ENCODE measurements around the gene NAA20.

NAA20 gene

DNA sequence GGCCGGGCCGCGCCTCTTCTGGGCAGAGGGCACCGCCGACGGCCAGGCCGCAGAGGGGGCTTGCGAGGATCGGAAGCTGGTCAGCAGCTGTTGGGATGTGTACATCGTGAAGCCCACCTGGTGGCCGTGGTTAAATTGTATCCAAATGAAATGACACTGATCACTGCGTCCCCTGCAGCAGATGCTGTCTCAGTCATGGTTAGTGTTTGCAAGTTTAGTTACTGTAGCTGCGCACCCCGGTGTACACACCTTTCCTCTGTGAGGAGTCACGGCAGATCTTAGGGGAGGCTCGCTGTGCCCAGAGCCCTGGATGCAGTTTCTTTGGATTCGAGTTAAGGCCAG is 653 bp downstream of the NAA20 start:
- TF ChIP-seq, protein P1, sequence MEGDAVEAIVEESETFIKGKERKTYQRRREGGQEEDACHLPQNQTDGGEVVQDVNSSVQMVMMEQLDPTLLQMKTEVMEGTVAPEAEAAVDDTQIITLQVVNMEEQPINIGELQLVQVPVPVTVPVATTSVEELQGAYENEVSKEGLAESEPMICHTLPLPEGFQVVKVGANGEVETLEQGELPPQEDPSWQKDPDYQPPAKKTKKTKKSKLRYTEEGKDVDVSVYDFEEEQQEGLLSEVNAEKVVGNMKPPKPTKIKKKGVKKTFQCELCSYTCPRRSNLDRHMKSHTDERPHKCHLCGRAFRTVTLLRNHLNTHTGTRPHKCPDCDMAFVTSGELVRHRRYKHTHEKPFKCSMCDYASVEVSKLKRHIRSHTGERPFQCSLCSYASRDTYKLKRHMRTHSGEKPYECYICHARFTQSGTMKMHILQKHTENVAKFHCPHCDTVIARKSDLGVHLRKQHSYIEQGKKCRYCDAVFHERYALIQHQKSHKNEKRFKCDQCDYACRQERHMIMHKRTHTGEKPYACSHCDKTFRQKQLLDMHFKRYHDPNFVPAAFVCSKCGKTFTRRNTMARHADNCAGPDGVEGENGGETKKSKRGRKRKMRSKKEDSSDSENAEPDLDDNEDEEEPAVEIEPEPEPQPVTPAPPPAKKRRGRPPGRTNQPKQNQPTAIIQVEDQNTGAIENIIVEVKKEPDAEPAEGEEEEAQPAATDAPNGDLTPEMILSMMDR (conservative IDR thresholded peaks at IDR 0.05; ENCODE audit: control insufficient read depth, insufficient read depth, low read depth, low read length), result no peak
- peak overlapping the region; percentile 80 for H3K4me3 ChIP-seq (ENCODE audit: control insufficient read depth, low read depth, low read length)
- DNase-seq (ENCODE audit: low read depth), result no peak

DNA sequence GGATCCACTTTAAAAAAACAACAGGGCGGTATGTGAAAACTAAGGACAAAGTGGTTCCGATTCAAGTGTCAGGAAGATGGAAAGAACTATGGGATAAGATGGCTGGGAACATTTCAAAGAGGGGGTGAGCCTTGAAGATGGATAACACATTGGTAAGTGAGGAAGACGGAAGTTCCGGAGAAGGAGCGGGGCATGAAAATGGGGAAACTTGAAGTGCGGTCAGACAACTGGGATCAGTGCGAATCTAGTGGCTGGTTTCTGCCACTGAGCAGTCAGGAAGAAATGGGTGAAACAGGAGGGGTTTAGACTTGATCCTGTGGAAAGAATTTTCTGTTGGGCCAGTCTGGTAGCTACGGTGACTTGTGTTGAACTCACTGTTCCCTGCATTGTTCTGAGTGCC is 1.2 kb downstream of the NAA20 start:
- peak overlapping the region; percentile 80 for H3K4me3 ChIP-seq (ENCODE audit: control insufficient read depth, low read depth, low read length)
- no peak for DNase-seq (ENCODE audit: low read depth)
- TF ChIP-seq, protein P1 (conservative IDR thresholded peaks at IDR 0.05; ENCODE audit: control insufficient read depth, insufficient read depth, low read depth, low read length), result no peak

DNA sequence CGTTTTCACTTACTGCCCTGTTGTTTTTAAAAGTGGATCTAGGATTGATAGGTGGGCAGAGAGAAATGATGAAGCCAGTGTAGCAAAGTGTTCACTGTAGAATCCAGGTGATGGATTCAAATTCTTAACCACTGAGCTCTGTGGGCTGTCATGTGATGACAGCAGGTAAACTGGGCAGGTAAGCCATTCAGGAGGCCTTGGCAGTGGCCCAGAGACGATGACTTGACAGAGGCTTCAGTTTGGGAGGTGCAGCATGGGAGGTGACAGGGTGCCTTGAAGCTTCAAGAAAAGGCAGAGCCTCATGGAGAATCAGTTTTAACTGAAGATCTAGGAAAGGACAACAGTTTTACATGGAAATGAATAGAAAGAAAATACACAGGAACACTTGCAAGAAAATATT is 2.0 kb downstream of the NAA20 start:
- H3K4me3 ChIP-seq (ENCODE audit: control insufficient read depth, low read depth, low read length), result no peak overlapping the region
- TF ChIP-seq, protein P1 (conservative IDR thresholded peaks at IDR 0.05; ENCODE audit: control insufficient read depth, insufficient read depth, low read depth, low read length), result no peak
- no peak for DNase-seq (ENCODE audit: low read depth)

DNA sequence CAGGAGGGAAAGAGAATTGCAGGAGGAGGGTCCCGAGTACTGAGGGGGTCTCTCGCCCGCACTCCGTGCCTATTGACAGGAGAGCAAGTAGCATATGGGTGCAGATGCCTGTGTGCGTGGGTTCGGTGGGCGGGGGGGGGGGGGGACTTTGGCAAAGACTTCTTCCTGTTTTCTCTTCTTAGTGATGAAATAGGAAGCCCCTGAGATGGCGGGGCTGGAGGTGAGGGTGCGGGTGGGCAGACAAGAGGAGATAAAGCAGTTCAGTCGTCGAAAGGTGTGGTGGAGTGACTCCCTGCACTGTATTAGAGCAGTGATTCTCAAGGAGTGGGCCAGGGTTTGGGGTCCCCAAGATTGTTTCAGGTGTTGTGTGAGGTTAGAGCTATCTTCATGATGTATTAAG is 3.7 kb downstream of the NAA20 start:
- TF ChIP-seq, protein P1 (conservative IDR thresholded peaks at IDR 0.05; ENCODE audit: control insufficient read depth, insufficient read depth, low read depth, low read length), result no peak
- DNase-seq (ENCODE audit: low read depth), result no peak
- no peak overlapping the region for H3K4me3 ChIP-seq (ENCODE audit: control insufficient read depth, low read depth, low read length)

DNA sequence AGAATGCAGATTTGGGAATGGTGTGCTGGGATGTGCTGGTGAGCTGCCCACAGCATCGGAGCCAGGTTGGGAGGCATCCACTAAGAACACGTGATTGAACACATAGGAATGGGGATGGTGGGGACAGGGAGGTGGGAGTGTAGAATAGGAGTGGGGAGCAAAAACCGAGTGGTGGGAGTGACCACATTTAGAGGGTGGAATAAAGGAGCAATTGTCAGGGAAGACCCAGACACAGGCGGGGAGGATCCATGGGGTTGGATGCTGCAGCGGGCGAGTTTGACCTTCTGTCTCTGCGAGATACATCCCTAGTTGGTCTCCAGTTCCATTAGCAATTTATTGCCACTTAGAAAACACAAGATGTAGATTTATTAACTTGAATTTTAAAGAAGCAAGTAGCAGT is 4.7 kb downstream of the NAA20 start:
- TF ChIP-seq, protein P1 (conservative IDR thresholded peaks at IDR 0.05; ENCODE audit: control insufficient read depth, insufficient read depth, low read depth, low read length), result no peak
- no peak for DNase-seq (ENCODE audit: low read depth)

DNA sequence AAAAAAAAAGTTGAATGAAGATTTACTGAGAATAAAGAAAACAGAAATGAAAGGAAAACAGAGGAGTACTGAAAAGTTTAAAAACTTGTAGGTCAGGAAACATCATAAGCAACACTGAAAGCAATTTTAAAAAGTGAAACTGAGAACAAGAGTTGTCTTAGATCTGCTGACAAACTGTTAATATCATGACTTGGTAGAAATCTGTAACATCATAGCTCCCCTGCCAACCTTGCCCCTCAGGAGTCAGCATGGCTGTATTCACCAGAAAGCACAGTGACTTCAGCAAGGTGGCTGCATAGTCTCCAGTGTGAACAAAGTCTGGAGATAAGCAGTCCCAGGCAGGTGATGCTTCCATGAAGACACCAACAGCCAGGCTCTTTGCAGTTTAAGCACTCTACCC is 5.3 kb downstream of the NAA20 start:
- H3K4me3 ChIP-seq (ENCODE audit: control insufficient read depth, low read depth, low read length), result no peak overlapping the region
- DNase-seq (ENCODE audit: low read depth), result no peak
- TF ChIP-seq, protein P1 (conservative IDR thresholded peaks at IDR 0.05; ENCODE audit: control insufficient read depth, insufficient read depth, low read depth, low read length), result no peak

More for the DNA sequence above, 4.7 kb downstream of the NAA20 start:
- H3K4me3 ChIP-seq (ENCODE audit: control insufficient read depth, low read depth, low read length), result no peak overlapping the region

DNA sequence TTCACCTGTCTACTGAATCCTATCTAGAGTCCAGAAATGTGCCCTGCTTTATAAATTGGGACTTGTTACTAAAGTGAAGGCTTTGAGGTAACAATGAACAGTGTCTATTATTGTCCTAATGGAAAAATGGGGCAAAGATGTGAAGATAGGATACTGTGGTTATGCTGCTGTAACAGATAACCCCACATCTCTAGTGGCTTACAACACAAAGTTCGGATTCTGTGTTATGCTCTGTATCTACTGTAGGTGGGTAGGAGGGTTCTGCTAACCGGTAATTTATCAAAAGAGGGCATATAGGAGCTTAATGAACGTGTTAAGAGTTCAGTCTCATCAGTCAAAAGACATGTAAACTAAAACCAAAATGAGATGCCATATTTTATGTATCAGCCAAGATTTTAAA is 6.2 kb downstream of the NAA20 start:
- TF ChIP-seq, protein P1 (conservative IDR thresholded peaks at IDR 0.05; ENCODE audit: control insufficient read depth, insufficient read depth, low read depth, low read length), result no peak
- H3K4me3 ChIP-seq (ENCODE audit: control insufficient read depth, low read depth, low read length), result no peak overlapping the region

More for the DNA sequence above, 6.2 kb downstream of the NAA20 start:
- no peak for DNase-seq (ENCODE audit: low read depth)
